T-helper 1 cell treated with Interleukin-12 subunit alpha and Interleukin-12 subunit beta and Interleukin-4 antibody, amounts not matched to agents 30 μg/mL and 1 μg/mL, for 36 hours (primary cell): Measurements from ENCODE around the gene DNM2.
"Not testable (repeated sequence)": the region's sequence is repeated elsewhere in the genome, so short reads cannot be mapped to it uniquely, and the experiment has no call there.

ENCODE experiments used
- H3K27ac Mint-ChIP-seq: one replicate; pipeline ENCODE4 v1.8.0; 2021; ENCODE audit warnings: mild to moderate bottlenecking, mixed read lengths
- H3K27me3 Mint-ChIP-seq: one replicate; pipeline ENCODE4 v1.8.0; 2021; ENCODE audit warnings: low read depth, mixed read lengths
- H3K36me3 Mint-ChIP-seq: one replicate; pipeline ENCODE4 v1.8.0; 2021; ENCODE audit warnings: low read depth, mixed read lengths
- H3K4me1 Mint-ChIP-seq: one replicate; pipeline ENCODE4 v1.8.0; 2021; ENCODE audit warnings: low read depth, mixed read lengths
- H3K4me3 Mint-ChIP-seq: one replicate; pipeline ENCODE4 v1.8.0; 2021; ENCODE audit warnings: mild to moderate bottlenecking, moderate library complexity, mixed read lengths
- H3K9me3 Mint-ChIP-seq: one replicate; pipeline ENCODE4 v1.8.0; 2021; ENCODE audit warnings: mixed read lengths

The DNM2 gene

GRCh38 chr19:10846500-10847202 is 128.8 kb downstream of the DNM2 start:
- H3K4me3 Mint-ChIP-seq: no peak overlapping the region
- no peaks in the 10 kb centered on the region for H3K27me3 Mint-ChIP-seq
- H3K4me1 Mint-ChIP-seq: peaks cover 4% of the 10 kb centered on the region
- H3K27ac Mint-ChIP-seq: no peak overlapping the region
- H3K9me3 Mint-ChIP-seq: peaks cover 7% of the 10 kb centered on the region
- peaks cover 4% of the 10 kb centered on the region for H3K36me3 Mint-ChIP-seq

GRCh38 chr19:10848230-10848856 is 130.5 kb downstream of the DNM2 start, which contains the start of gene C19orf38:
Gene C19orf38 (plus strand): TSS chr19:10848415. CDS start chr19:10848509, 94 bp downstream.
- Mint-ChIP-seq H3K27me3 (no peaks in the 10 kb centered on the region), H3K27ac (peak within 1 kb of the TSS; percentile 34), H3K36me3 (peaks cover 4% of the 10 kb centered on the region), H3K9me3 (peaks cover 7% of the 10 kb centered on the region), H3K4me3 (peak within 1 kb of the TSS; percentile 54), H3K4me1 (peaks cover 6% of the 10 kb centered on the region)

GRCh38 chr19:10850631-10851030 is 132.8 kb downstream of the DNM2 start:
- Mint-ChIP-seq H3K4me3 (no peak overlapping the region), H3K36me3 (peaks cover 4% of the 10 kb centered on the region), H3K27me3 (no peaks in the 10 kb centered on the region), H3K9me3 (peaks cover 7% of the 10 kb centered on the region), H3K4me1 (peaks cover 6% of the 10 kb centered on the region), H3K27ac (no peak overlapping the region)

GRCh38 chr19:10852098-10852800 is 134.4 kb downstream of the DNM2 start:
- no peaks in the 10 kb centered on the region for H3K9me3 Mint-ChIP-seq
- H3K27me3 Mint-ChIP-seq: no peaks in the 10 kb centered on the region
- H3K36me3 Mint-ChIP-seq: no peaks in the 10 kb centered on the region
- no peak overlapping the region for H3K4me3 Mint-ChIP-seq
- peaks cover 6% of the 10 kb centered on the region for H3K4me1 Mint-ChIP-seq
- H3K27ac Mint-ChIP-seq: no peak overlapping the region

GRCh38 chr19:10852941-10853340 is 135.1 kb downstream of the DNM2 start:
- no peak overlapping the region for H3K27ac Mint-ChIP-seq
- H3K27me3 Mint-ChIP-seq: no peaks in the 10 kb centered on the region
- H3K9me3 Mint-ChIP-seq: no peaks in the 10 kb centered on the region
- H3K4me3 Mint-ChIP-seq: no peak overlapping the region
- peaks cover 6% of the 10 kb centered on the region for H3K4me1 Mint-ChIP-seq
- H3K36me3 Mint-ChIP-seq: no peaks in the 10 kb centered on the region

GRCh38 chr19:10854350-10855089 is 136.6 kb downstream of the DNM2 start:
- H3K27me3 Mint-ChIP-seq: no peaks in the 10 kb centered on the region

GRCh38 chr19:10855879-10856522 is 138.1 kb downstream of the DNM2 start:
- Mint-ChIP-seq H3K4me1 (peaks cover 6% of the 10 kb centered on the region), H3K36me3 (no peaks in the 10 kb centered on the region), H3K27me3 (no peaks in the 10 kb centered on the region), H3K27ac (no peak overlapping the region), H3K4me3 (no peak overlapping the region), H3K9me3 (no peaks in the 10 kb centered on the region)

More at GRCh38 chr19:10854350-10855089, 136.6 kb downstream of the DNM2 start:
- peaks cover 6% of the 10 kb centered on the region for H3K4me1 Mint-ChIP-seq
- no peak overlapping the region for H3K27ac Mint-ChIP-seq
- H3K4me3 Mint-ChIP-seq: no peak overlapping the region
- H3K9me3 Mint-ChIP-seq: no peaks in the 10 kb centered on the region
- H3K36me3 Mint-ChIP-seq: no peaks in the 10 kb centered on the region

GRCh38 chr19:10856899-10857298 is 139.0 kb downstream of the DNM2 start:
- not testable (repeated sequence) for H3K4me1 Mint-ChIP-seq, H3K4me3 Mint-ChIP-seq, H3K27me3 Mint-ChIP-seq, H3K9me3 Mint-ChIP-seq, H3K27ac Mint-ChIP-seq, H3K36me3 Mint-ChIP-seq

GRCh38 chr19:10858204-10858828 is 140.4 kb downstream of the DNM2 start:
- no peak overlapping the region for H3K4me3 Mint-ChIP-seq
- H3K4me1 Mint-ChIP-seq: peaks cover 9% of the 10 kb centered on the region
- peaks cover 3% of the 10 kb centered on the region for H3K36me3 Mint-ChIP-seq
- H3K9me3 Mint-ChIP-seq: no peaks in the 10 kb centered on the region
- no peak overlapping the region for H3K27ac Mint-ChIP-seq
- H3K27me3 Mint-ChIP-seq: no peaks in the 10 kb centered on the region

GRCh38 chr19:10861103-10861651 is 143.3 kb downstream of the DNM2 start:
- H3K9me3 Mint-ChIP-seq: no peaks in the 10 kb centered on the region

GRCh38 chr19:10862561-10863106 is 144.8 kb downstream of the DNM2 start:
- H3K9me3 Mint-ChIP-seq: no peaks in the 10 kb centered on the region
- H3K27ac Mint-ChIP-seq: no peak overlapping the region
- no peaks in the 10 kb centered on the region for H3K27me3 Mint-ChIP-seq
- H3K36me3 Mint-ChIP-seq: peaks cover 3% of the 10 kb centered on the region
- peaks cover 17% of the 10 kb centered on the region for H3K4me1 Mint-ChIP-seq
- H3K4me3 Mint-ChIP-seq: no peak overlapping the region

More at GRCh38 chr19:10861103-10861651, 143.3 kb downstream of the DNM2 start:
- Mint-ChIP-seq H3K27me3 (no peaks in the 10 kb centered on the region), H3K27ac (peak overlapping the region; percentile 55), H3K36me3 (peaks cover 3% of the 10 kb centered on the region), H3K4me1 (peaks cover 17% of the 10 kb centered on the region), H3K4me3 (no peak overlapping the region)

GRCh38 chr19:10863107-10863717 is 145.3 kb downstream of the DNM2 start:
- Mint-ChIP-seq H3K4me1 (peaks cover 20% of the 10 kb centered on the region), H3K36me3 (peaks cover 6% of the 10 kb centered on the region), H3K9me3 (no peaks in the 10 kb centered on the region), H3K27me3 (no peaks in the 10 kb centered on the region), H3K4me3 (no peak overlapping the region), H3K27ac (no peak overlapping the region)

GRCh38 chr19:10864538-10864899 is 146.6 kb downstream of the DNM2 start:
- no peaks in the 10 kb centered on the region for H3K9me3 Mint-ChIP-seq
- H3K36me3 Mint-ChIP-seq: peaks cover 6% of the 10 kb centered on the region
- no peak overlapping the region for H3K4me3 Mint-ChIP-seq
- H3K27ac Mint-ChIP-seq: peak overlapping the region; percentile 56
- H3K4me1 Mint-ChIP-seq: peaks cover 23% of the 10 kb centered on the region
- no peaks in the 10 kb centered on the region for H3K27me3 Mint-ChIP-seq
